Measurements from ENCODE around the gene PRKG1.

The PRKG1 gene

DNA sequence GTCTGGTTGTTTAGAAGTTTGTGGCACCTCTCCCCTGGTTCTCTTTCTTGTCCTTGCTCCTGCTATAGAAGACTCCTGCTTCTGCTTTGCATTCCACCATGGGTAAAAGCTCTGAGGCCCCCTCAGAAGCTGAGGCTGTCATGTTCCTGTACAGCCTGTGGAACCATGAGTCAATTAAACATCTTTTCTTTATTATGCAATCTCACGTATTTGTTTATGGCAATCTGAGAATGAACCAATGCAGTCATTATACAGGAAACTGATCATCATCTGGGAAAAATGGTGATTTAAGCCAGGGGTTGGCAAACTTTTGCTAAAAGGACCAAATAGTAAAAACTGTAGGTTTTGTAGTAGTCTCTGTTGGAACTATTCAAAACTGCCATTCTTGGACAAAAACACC lies 449.8 kb downstream of the PRKG1 start:
- H3K4me2 ChIP-seq (ENCODE audit: low read depth, low read length, poor library complexity, severe bottlenecking): no peak overlapping the region
- H3F3A ChIP-seq (ENCODE audit: low read depth): no peaks in the 10 kb centered on the region
- no peak for TF ChIP-seq EZH2phosphoT487 (IDR thresholded peaks at IDR 0.05; ENCODE audit: borderline replicate concordance)
- TF ChIP-seq, protein P1, sequence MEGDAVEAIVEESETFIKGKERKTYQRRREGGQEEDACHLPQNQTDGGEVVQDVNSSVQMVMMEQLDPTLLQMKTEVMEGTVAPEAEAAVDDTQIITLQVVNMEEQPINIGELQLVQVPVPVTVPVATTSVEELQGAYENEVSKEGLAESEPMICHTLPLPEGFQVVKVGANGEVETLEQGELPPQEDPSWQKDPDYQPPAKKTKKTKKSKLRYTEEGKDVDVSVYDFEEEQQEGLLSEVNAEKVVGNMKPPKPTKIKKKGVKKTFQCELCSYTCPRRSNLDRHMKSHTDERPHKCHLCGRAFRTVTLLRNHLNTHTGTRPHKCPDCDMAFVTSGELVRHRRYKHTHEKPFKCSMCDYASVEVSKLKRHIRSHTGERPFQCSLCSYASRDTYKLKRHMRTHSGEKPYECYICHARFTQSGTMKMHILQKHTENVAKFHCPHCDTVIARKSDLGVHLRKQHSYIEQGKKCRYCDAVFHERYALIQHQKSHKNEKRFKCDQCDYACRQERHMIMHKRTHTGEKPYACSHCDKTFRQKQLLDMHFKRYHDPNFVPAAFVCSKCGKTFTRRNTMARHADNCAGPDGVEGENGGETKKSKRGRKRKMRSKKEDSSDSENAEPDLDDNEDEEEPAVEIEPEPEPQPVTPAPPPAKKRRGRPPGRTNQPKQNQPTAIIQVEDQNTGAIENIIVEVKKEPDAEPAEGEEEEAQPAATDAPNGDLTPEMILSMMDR (conservative IDR thresholded peaks at IDR 0.05; ENCODE audit: low read length): no peak
- no peaks in the 10 kb centered on the region for H3K36me3 ChIP-seq (ENCODE audit: insufficient read depth, low read length)
- H4K20me1 ChIP-seq (ENCODE audit: insufficient read depth, low read length, poor library complexity, severe bottlenecking): no peaks in the 10 kb centered on the region
- no peak overlapping the region for H3K4me3 ChIP-seq (ENCODE audit: low read length, poor library complexity, severe bottlenecking)
- H3K79me2 ChIP-seq (ENCODE audit: insufficient read depth, low read length): no peaks in the 10 kb centered on the region
- H3K9ac ChIP-seq (ENCODE audit: low read depth, low read length, poor library complexity, severe bottlenecking): no peak overlapping the region
- H3K9me2 ChIP-seq (replicated peaks; ENCODE audit: low read depth, low read length): no peaks in the 10 kb centered on the region
- no peak overlapping the region for H2AFZ ChIP-seq (ENCODE audit: low read length)
- H3K4me1 ChIP-seq (ENCODE audit: insufficient read depth, low read length, poor library complexity, severe bottlenecking): no peaks in the 10 kb centered on the region
- no peaks in the 10 kb centered on the region for H3K27me3 ChIP-seq (ENCODE audit: insufficient read depth, low read length, poor library complexity, severe bottlenecking)
- no peaks in the 10 kb centered on the region for H3K9me3 ChIP-seq (ENCODE audit: insufficient read depth, low read depth, low read length)

DNA sequence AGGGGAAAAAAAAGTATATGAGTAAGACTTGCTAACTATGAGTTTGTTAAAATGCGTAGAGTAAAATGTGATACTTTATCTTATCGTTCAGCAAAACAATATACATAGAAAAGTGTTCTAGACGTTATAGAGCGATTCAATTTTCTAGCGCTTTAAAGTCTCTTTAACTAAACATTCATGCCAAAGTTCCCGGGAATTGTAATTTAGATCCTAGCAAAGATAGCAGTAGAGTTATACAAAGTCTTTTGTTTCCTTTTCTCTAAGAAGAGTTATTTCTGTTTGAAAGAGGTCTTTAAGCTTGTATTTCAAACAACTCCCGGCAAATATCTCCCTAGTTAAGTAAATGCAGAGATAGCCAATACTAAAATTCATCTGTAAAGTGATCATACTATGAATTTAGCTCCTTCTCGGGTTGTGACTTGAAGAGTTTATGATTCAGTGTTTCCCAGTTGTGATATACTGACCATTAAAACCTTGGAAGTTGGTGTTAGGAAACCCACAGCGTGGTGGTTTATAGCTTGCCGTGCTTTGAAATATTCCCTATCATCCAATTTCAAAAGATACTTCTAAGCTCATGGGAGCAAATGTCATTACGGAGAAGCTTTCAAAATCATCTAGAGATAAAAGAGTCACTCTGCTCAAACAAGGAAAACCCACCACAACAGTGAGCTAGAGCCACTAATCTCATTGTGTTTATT lies 453.4 kb downstream of the PRKG1 start:
- H3K79me2 ChIP-seq (ENCODE audit: insufficient read depth, low read length): no peaks in the 10 kb centered on the region
- no peak overlapping the region for H3K4me2 ChIP-seq (ENCODE audit: low read depth, low read length, poor library complexity, severe bottlenecking)
- H3K36me3 ChIP-seq (ENCODE audit: insufficient read depth, low read length): no peaks in the 10 kb centered on the region
- no peak for TF ChIP-seq EZH2phosphoT487 (IDR thresholded peaks at IDR 0.05; ENCODE audit: borderline replicate concordance)
- TF ChIP-seq, protein P1 (conservative IDR thresholded peaks at IDR 0.05; ENCODE audit: low read length): no peak
- H2AFZ ChIP-seq (ENCODE audit: low read length): no peak overlapping the region
- H3F3A ChIP-seq (ENCODE audit: low read depth): no peaks in the 10 kb centered on the region
- no peaks in the 10 kb centered on the region for H3K4me1 ChIP-seq (ENCODE audit: insufficient read depth, low read length, poor library complexity, severe bottlenecking)
- no peaks in the 10 kb centered on the region for H3K9me3 ChIP-seq (ENCODE audit: insufficient read depth, low read depth, low read length)
- no peak overlapping the region for H3K9ac ChIP-seq (ENCODE audit: low read depth, low read length, poor library complexity, severe bottlenecking)
- no peaks in the 10 kb centered on the region for H3K27me3 ChIP-seq (ENCODE audit: insufficient read depth, low read length, poor library complexity, severe bottlenecking)
- H4K20me1 ChIP-seq (ENCODE audit: insufficient read depth, low read length, poor library complexity, severe bottlenecking): no peaks in the 10 kb centered on the region
- no peak overlapping the region for H3K4me3 ChIP-seq (ENCODE audit: low read length, poor library complexity, severe bottlenecking)
- H3K9me2 ChIP-seq (replicated peaks; ENCODE audit: low read depth, low read length): no peaks in the 10 kb centered on the region

DNA sequence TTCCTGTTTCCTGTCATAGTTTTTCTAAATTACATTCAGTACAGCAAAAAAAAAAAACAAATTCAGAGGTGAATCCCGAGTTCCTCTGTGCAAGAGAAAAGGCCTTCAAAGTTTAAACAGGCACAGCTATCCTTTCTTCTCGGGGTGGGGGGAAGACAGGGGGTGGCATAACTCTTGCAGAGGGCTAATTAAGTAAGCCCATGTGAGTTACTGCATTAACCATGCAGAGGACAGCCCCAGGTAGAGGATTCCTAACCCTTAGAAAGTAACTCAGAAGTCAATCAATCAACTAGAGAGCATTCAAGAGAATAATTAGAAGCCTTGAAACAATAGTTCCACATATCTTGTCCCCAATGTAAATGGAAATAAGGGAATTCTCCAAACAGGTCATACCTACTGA lies 454.2 kb downstream of the PRKG1 start:
- no peaks in the 10 kb centered on the region for H3K9me3 ChIP-seq (ENCODE audit: insufficient read depth, low read depth, low read length)
- H3K9ac ChIP-seq (ENCODE audit: low read depth, low read length, poor library complexity, severe bottlenecking): no peak overlapping the region
- no peaks in the 10 kb centered on the region for H3K9me2 ChIP-seq (replicated peaks; ENCODE audit: low read depth, low read length)
- H3K27me3 ChIP-seq (ENCODE audit: insufficient read depth, low read length, poor library complexity, severe bottlenecking): no peaks in the 10 kb centered on the region
- no peak overlapping the region for H3K4me3 ChIP-seq (ENCODE audit: low read length, poor library complexity, severe bottlenecking)
- no peaks in the 10 kb centered on the region for H3K79me2 ChIP-seq (ENCODE audit: insufficient read depth, low read length)
- TF ChIP-seq EZH2phosphoT487 (IDR thresholded peaks at IDR 0.05; ENCODE audit: borderline replicate concordance): no peak
- TF ChIP-seq, protein P1 (conservative IDR thresholded peaks at IDR 0.05; ENCODE audit: low read length): no peak
- no peaks in the 10 kb centered on the region for H4K20me1 ChIP-seq (ENCODE audit: insufficient read depth, low read length, poor library complexity, severe bottlenecking)
- H3K4me2 ChIP-seq (ENCODE audit: low read depth, low read length, poor library complexity, severe bottlenecking): no peak overlapping the region
- H3F3A ChIP-seq (ENCODE audit: low read depth): no peaks in the 10 kb centered on the region
- H2AFZ ChIP-seq (ENCODE audit: low read length): no peak overlapping the region
- H3K36me3 ChIP-seq (ENCODE audit: insufficient read depth, low read length): no peaks in the 10 kb centered on the region
- H3K4me1 ChIP-seq (ENCODE audit: insufficient read depth, low read length, poor library complexity, severe bottlenecking): no peaks in the 10 kb centered on the region

Measured in Loucy (cell line).